Astrocyte (in vitro differentiated cells and primary cell): ENCODE results near the gene PDSS2. TPM values are rescaled to one million over a fixed set of nuclear protein-coding genes. Genes with fewer than 3 reads are reported as not detected.
A peak's percentile ranks its signal among the peaks of the same experiment; 100 is the strongest.

ENCODE experiments used
- DNase-seq: peaks from one replicate; pipeline ENCODE4 v3.0.0-alpha.2; 2010; ENCODE audit warnings: low read depth
- FAIRE-seq: peaks from 2 replicates; lab custom pipeline; 2011; peaks lifted over from hg19 to GRCh38; lab: Jason Lieb, UNC
- H2AFZ ChIP-seq: 2 replicates; pipeline ENCODE4 v1.6.0; 2012; ENCODE audit warnings: low read depth, low read length, inconsistent platforms
- H3K27ac ChIP-seq: 2 replicates; pipeline ENCODE4 v1.5.1; 2011; ENCODE audit warnings: low read depth, low read length, inconsistent platforms
- H3K27me3 ChIP-seq: 2 replicates; pipeline ENCODE4 v1.6.0; 2011; ENCODE audit warnings: low read length, inconsistent platforms; ENCODE audit not compliant: insufficient read depth
- H3K36me3 ChIP-seq: 2 replicates; pipeline ENCODE4 v1.5.1; 2011; ENCODE audit warnings: low read length, inconsistent platforms; ENCODE audit not compliant: insufficient read depth
- H3K4me1 ChIP-seq: 2 replicates; pipeline ENCODE4 v1.5.1; 2011; ENCODE audit warnings: low read length, inconsistent platforms; ENCODE audit not compliant: insufficient read depth
- H3K4me2 ChIP-seq: 2 replicates; pipeline ENCODE4 v1.6.0; 2012; ENCODE audit warnings: low read length, inconsistent platforms
- H3K4me3 ChIP-seq: 2 replicates; pipeline ENCODE4 v1.5.1; 2011; ENCODE audit warnings: low read depth, mild to moderate bottlenecking, low read length, inconsistent platforms; ENCODE audit not compliant: insufficient read depth
- H3K79me2 ChIP-seq: 2 replicates; pipeline ENCODE4 v1.6.0; 2012; ENCODE audit warnings: mild to moderate bottlenecking, low read length, inconsistent platforms; ENCODE audit not compliant: insufficient read depth
- H3K9ac ChIP-seq: 2 replicates; pipeline ENCODE4 v1.6.0; 2012; ENCODE audit warnings: mild to moderate bottlenecking, low read length, inconsistent platforms
- H3K9me3 ChIP-seq: 2 replicates; pipeline ENCODE4 v1.5.1; 2012; ENCODE audit warnings: low read depth, mild to moderate bottlenecking, low read length, inconsistent platforms; ENCODE audit not compliant: insufficient read depth
- H4K20me1 ChIP-seq: 2 replicates; pipeline ENCODE4 v1.6.0; 2012; ENCODE audit warnings: low read length, inconsistent platforms; ENCODE audit not compliant: insufficient read depth
- H3K27ac Mint-ChIP-seq: one replicate; pipeline ENCODE4 v1.8.0; 2021; ENCODE audit warnings: mild to moderate bottlenecking, mixed read lengths; ENCODE audit not compliant: unreplicated experiment
- H3K27me3 Mint-ChIP-seq: one replicate; pipeline ENCODE4 v1.8.0; 2021; ENCODE audit warnings: low read depth, mixed read lengths; ENCODE audit not compliant: unreplicated experiment
- H3K36me3 Mint-ChIP-seq: one replicate; pipeline ENCODE4 v1.8.0; 2021; ENCODE audit warnings: low read depth, mixed read lengths; ENCODE audit not compliant: unreplicated experiment
- H3K4me1 Mint-ChIP-seq: one replicate; pipeline ENCODE4 v1.8.0; 2021; ENCODE audit warnings: low read depth, mixed read lengths; ENCODE audit not compliant: unreplicated experiment
- H3K4me3 Mint-ChIP-seq: one replicate; pipeline ENCODE4 v1.8.0; 2021; ENCODE audit warnings: mild to moderate bottlenecking, moderate library complexity, mixed read lengths; ENCODE audit not compliant: unreplicated experiment
- H3K9me3 Mint-ChIP-seq: one replicate; pipeline ENCODE4 v1.8.0; 2021; ENCODE audit warnings: mild to moderate bottlenecking, mixed read lengths; ENCODE audit not compliant: unreplicated experiment
- CTCF ChIP-seq: IDR thresholded peaks from 2 replicates; pipeline ENCODE4 v1.5.1; 2011; ENCODE audit warnings: low read depth, mild to moderate bottlenecking, inconsistent platforms, low read length, moderate library complexity; ENCODE audit not compliant: insufficient read depth
- EZH2 ChIP-seq: IDR thresholded peaks from 2 replicates; pipeline ENCODE4 v1.6.1; 2012; ENCODE audit warnings: mild to moderate bottlenecking, low read length, inconsistent platforms; ENCODE audit not compliant: insufficient read depth
- total RNA-seq: library from RNA; stranded (reverse); gene quantifications from 2 replicates; pipeline ENCODE4 v1.2.1, GENCODE V29; 2021

Gene PDSS2
- total RNA-seq, 1 donor from 2014 or later, result 7.7 TPM

- Histone ChIP-seq H3K27ac (no peak overlapping the region), H3K36me3 (no peaks in the 10 kb centered on the region), H3K79me2 (no peaks in the 10 kb centered on the region), H3K9me3 (no peaks in the 10 kb centered on the region), H3K27me3 (no peaks in the 10 kb centered on the region), H2AFZ (no peak overlapping the region), H3K9ac (no peak overlapping the region), H4K20me1 (no peaks in the 10 kb centered on the region), H3K4me3 (no peak overlapping the region), H3K4me1 (no peaks in the 10 kb centered on the region), H3K4me2 (no peak overlapping the region)
- H3K4me3 Mint-ChIP-seq, result no peak overlapping the region
- no peak for DNase-seq
- H3K36me3 Mint-ChIP-seq, result no peaks in the 10 kb centered on the region
- TF ChIP-seq CTCF (peak; percentile 55), EZH2 (no peak)
- peaks cover 3% of the 10 kb centered on the region for H3K4me1 Mint-ChIP-seq
- H3K27ac Mint-ChIP-seq, result no peak overlapping the region
- no peaks in the 10 kb centered on the region for H3K27me3 Mint-ChIP-seq
- no peaks in the 10 kb centered on the region for H3K9me3 Mint-ChIP-seq
- FAIRE-seq, result no peak
Measured at GRCh38 chr6:107132330-107132954, 326.9 kb downstream of the PDSS2 start.

- DNase-seq (peak; percentile 54), FAIRE-seq (no peak)
- Histone ChIP-seq H4K20me1 (no peaks in the 10 kb centered on the region), H2AFZ (no peak overlapping the region), H3K9ac (no peak overlapping the region), H3K9me3 (no peaks in the 10 kb centered on the region), H3K4me1 (no peaks in the 10 kb centered on the region), H3K4me3 (no peak overlapping the region), H3K79me2 (no peaks in the 10 kb centered on the region), H3K4me2 (no peak overlapping the region), H3K27me3 (no peaks in the 10 kb centered on the region), H3K27ac (no peak overlapping the region), H3K36me3 (no peaks in the 10 kb centered on the region)
- Mint-ChIP-seq H3K36me3 (no peaks in the 10 kb centered on the region), H3K4me1 (peaks cover 3% of the 10 kb centered on the region), H3K9me3 (no peaks in the 10 kb centered on the region), H3K4me3 (no peak overlapping the region), H3K27ac (no peak overlapping the region), H3K27me3 (no peaks in the 10 kb centered on the region)
- no peak for TF ChIP-seq CTCF
- TF ChIP-seq EZH2, result no peak
Measured at GRCh38 chr6:107129370-107129925, 329.9 kb downstream of the PDSS2 start.

- no peak overlapping the region for H3K9ac ChIP-seq
- H3K4me1 ChIP-seq, result no peaks in the 10 kb centered on the region
- H3K9me3 ChIP-seq, result no peaks in the 10 kb centered on the region
- Mint-ChIP-seq H3K27me3 (no peaks in the 10 kb centered on the region), H3K36me3 (no peaks in the 10 kb centered on the region), H3K4me3 (no peak overlapping the region), H3K9me3 (no peaks in the 10 kb centered on the region), H3K4me1 (peaks cover 3% of the 10 kb centered on the region), H3K27ac (no peak overlapping the region)
- no peak overlapping the region for H3K27ac ChIP-seq
- no peaks in the 10 kb centered on the region for H3K27me3 ChIP-seq
- FAIRE-seq (no peak), DNase-seq (no peak)
- no peak overlapping the region for H2AFZ ChIP-seq
- no peaks in the 10 kb centered on the region for H3K79me2 ChIP-seq
- H3K36me3 ChIP-seq, result no peaks in the 10 kb centered on the region
- no peak overlapping the region for H3K4me2 ChIP-seq
- no peaks in the 10 kb centered on the region for H4K20me1 ChIP-seq
- no peak for TF ChIP-seq CTCF
- no peak for TF ChIP-seq EZH2
- H3K4me3 ChIP-seq, result no peak overlapping the region
Measured at GRCh38 chr6:107128577-107128976, 330.8 kb downstream of the PDSS2 start.
